Dedifferentiated amniotic fluid mesenchymal stem cell (primary cell): ENCODE data around the gene EBPL.
"Not testable (repeated sequence)": the region's sequence is repeated elsewhere in the genome, so short reads cannot be mapped to it uniquely, and the experiment has no call there.

ENCODE experiments used
- DNase-seq: peaks from one replicate; pipeline ENCODE4 v3.0.0-alpha.2; 2016; ENCODE audit errors: extremely low spot score

The EBPL gene

GRCh38 chr13:49635599-49636433, 55.5 kb downstream of the EBPL start:
- DNase-seq, result no peak

- DNase-seq, result no peak
Observed at GRCh38 chr13:49633710-49634109, 57.6 kb downstream of the EBPL start.

GRCh38 chr13:49632156-49632555, 59.1 kb downstream of the EBPL start:
- no peak for DNase-seq

GRCh38 chr13:49630580-49630979, 60.7 kb downstream of the EBPL start:
- no peak for DNase-seq

- no peak for DNase-seq
Observed at GRCh38 chr13:49629947-49630346, 61.3 kb downstream of the EBPL start.

GRCh38 chr13:49629196-49629938, 61.9 kb downstream of the EBPL start:
- no peak for DNase-seq

- no peak for DNase-seq
Observed at GRCh38 chr13:49627831-49628652, 63.2 kb downstream of the EBPL start, which contains the start of gene ARL11. ARL11 (plus strand) TSS chr13:49628507; CDS start chr13:49630448, 1,941 bp downstream.

GRCh38 chr13:49625392-49626079, 65.8 kb downstream of the EBPL start:
- DNase-seq, result no peak

- no peak for DNase-seq
Observed at GRCh38 chr13:49624229-49624628, 67.1 kb downstream of the EBPL start.

- DNase-seq, result no peak
Observed at GRCh38 chr13:49622174-49622946, 68.9 kb downstream of the EBPL start.

GRCh38 chr13:49620170-49620621, 71.1 kb downstream of the EBPL start:
- DNase-seq, result no peak

- DNase-seq, result no peak
Observed at GRCh38 chr13:49616676-49617065, 74.6 kb downstream of the EBPL start.

GRCh38 chr13:49615836-49616675, 75.2 kb downstream of the EBPL start:
- no peak for DNase-seq

GRCh38 chr13:49612042-49612441, 79.2 kb downstream of the EBPL start:
- DNase-seq, result not testable (repeated sequence)
